Measurements from ENCODE around the gene DIS3L2. TPM values are rescaled to one million over a fixed set of nuclear protein-coding genes. Genes with fewer than 3 reads are reported as not detected.

Gene DIS3L2
- total and polyA plus RNA-seq, 2 of the 4 experiments (the other 2 are of a cell fraction): 14.7 to 19.2 TPM

DNA sequence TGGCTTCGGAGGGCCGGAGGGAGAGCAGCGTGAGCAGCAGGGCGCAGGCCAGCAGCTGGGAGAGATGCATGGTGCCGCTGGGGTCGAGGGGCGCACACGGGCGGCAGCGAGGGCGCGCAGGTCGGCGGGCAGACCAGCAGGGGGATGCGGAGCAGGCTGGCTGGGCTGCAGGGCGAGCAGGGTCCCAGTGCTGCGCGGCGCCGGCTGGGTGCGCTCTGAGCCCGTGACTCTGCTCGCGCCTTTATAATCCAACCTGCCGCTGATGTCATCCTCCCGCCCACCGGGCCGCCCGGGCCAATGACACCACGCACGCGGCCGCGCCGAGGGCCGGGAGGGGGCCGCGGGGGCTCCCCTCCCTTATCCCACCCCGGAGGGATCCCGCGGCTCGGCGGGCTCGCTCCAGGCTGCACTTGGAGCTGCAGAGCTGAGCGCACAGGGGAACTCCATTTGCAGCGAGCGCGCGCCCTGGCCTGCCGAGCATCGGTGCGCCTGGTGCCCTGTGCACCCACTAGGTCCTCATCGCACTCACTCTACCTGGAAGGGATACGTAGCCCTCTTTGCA is 35.3 kb upstream of the DIS3L2 start, which contains the start of gene NPPC:
NPPC (minus strand) TSS at position 217 of the 562 bp plus-strand sequence; CDS start at position 70, 147 bp downstream.
- ATAC-seq (ENCODE audit: low read depth): peak; percentile 77
- Histone ChIP-seq H3K27ac (ENCODE audit: insufficient read depth, low read length) (no peak within 1 kb of the TSS), H3K27me3 (ENCODE audit: control insufficient read depth, insufficient read depth, low read length) (peaks cover 72% of the 10 kb centered on the region), H3K4me1 (ENCODE audit: control insufficient read depth, insufficient read depth, low read length) (peaks cover 5% of the 10 kb centered on the region), H3K56ac (ENCODE audit: extremely low read depth, insufficient read depth, low read length) (no peak within 1 kb of the TSS), H2BK5ac (ENCODE audit: low read depth, low read length, poor library complexity, severe bottlenecking) (no peak within 1 kb of the TSS), H4K5ac (ENCODE audit: low read depth, low read length) (no peak within 1 kb of the TSS), H3K9me1 (ENCODE audit: insufficient read depth, low read length) (no peaks in the 10 kb centered on the region), H3K4ac (ENCODE audit: low read depth, low read length) (no peak within 1 kb of the TSS), H3K4me3 (ENCODE audit: insufficient read depth, low read depth, low read length) (peak within 1 kb of the TSS; percentile 41), H2BK120ac (ENCODE audit: low read depth, low read length) (no peak within 1 kb of the TSS), H2AK9ac (replicated peaks; ENCODE audit: low read depth, low read length, poor library complexity) (peak within 1 kb of the TSS; percentile 2), H3K9me3 (ENCODE audit: control insufficient read depth, insufficient read depth, low read length) (no peaks in the 10 kb centered on the region), H3K9ac (ENCODE audit: low read depth, low read length) (no peak within 1 kb of the TSS), H3K23ac (ENCODE audit: low read depth, low read length) (no peak within 1 kb of the TSS), H4K8ac (ENCODE audit: low read depth in 2 of 2, low read length in 2 of 2) (no peak within 1 kb of the TSS), H2AK5ac (ENCODE audit: low read depth, low read length) (no peak within 1 kb of the TSS), H3K36me3 (ENCODE audit: control insufficient read depth, insufficient read depth, low read length) (no peaks in the 10 kb centered on the region), H3K79me1 (ENCODE audit: low read depth in 1 of 2, low read length in 2 of 2) (no peaks in the 10 kb centered on the region), H4K91ac (ENCODE audit: insufficient read depth, low read depth, low read length) (no peak within 1 kb of the TSS), H2BK15ac (ENCODE audit: low read depth, low read length) (no peak within 1 kb of the TSS), H3K14ac (replicated peaks; ENCODE audit: low read depth, low read length) (no peak within 1 kb of the TSS), H2AFZ (replicated peaks; ENCODE audit: low read length, poor library complexity) (peak within 1 kb of the TSS; percentile 92), H3K4me2 (ENCODE audit: low read depth, low read length) (peak within 1 kb of the TSS; percentile 94), H2BK20ac (ENCODE audit: low read depth, low read length) (no peak within 1 kb of the TSS), H3K18ac (ENCODE audit: low read depth, low read length) (no peak within 1 kb of the TSS), H4K20me1 (ENCODE audit: insufficient read depth, low read length) (0 out of 2 replicates have a peak, but pooled peaks cover 3% of the 10 kb centered on the region)
- dilution Hi-C loops (cut with HindIII; ENCODE audit: low sequenced_read_pairs, unreplicated experiment) (no loop called here), in situ Hi-C loops (cut with MboI; ENCODE audit: low sequenced_read_pairs) (no loop called here), intact Hi-C loops (cut with micrococcal nuclease) (no loop called here)
- WGBS, 2 experiments (ENCODE audit: extremely low coverage in 2 of 2, insufficient read length in 1 of 2): 4% methylated on average over 5 of the region's 54 CpGs; no CpG with 5 or more reads in 1 of the 2 experiments
- ChIA-PET CTCF (interaction anchor here (1.2 to 3.7 kb wide), 2 partner anchors 11 to 215 kb away, joined by 3 to 34 read pairs; no protein-coding TSS in a partner anchor), POLR2A (ENCODE audit: unreplicated experiment) (no interaction called here)
- peak; percentile 54 for DNase-seq
- no peak for TF ChIP-seq MAFK (IDR thresholded peaks at IDR 0.05; ENCODE audit: low read depth, low read length)
- no peak for TF ChIP-seq RFX5 (IDR thresholded peaks at IDR 0.05; ENCODE audit: low read depth, low read length)
- TF ChIP-seq CHD1 (IDR thresholded peaks at IDR 0.05; ENCODE audit: low read depth, low read length): no peak
- TF ChIP-seq, protein P1, sequence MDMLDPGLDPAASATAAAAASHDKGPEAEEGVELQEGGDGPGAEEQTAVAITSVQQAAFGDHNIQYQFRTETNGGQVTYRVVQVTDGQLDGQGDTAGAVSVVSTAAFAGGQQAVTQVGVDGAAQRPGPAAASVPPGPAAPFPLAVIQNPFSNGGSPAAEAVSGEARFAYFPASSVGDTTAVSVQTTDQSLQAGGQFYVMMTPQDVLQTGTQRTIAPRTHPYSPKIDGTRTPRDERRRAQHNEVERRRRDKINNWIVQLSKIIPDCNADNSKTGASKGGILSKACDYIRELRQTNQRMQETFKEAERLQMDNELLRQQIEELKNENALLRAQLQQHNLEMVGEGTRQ (IDR thresholded peaks at IDR 0.05; ENCODE audit: low read depth, low read length): no peak
- peak; percentile 55; the same call in 1 of the 2 replicates for TF ChIP-seq POLR2A (IDR thresholded peaks at IDR 0.05; ENCODE audit: low read depth, low read length)
- no peak for TF ChIP-seq NFE2L2 (IDR thresholded peaks at IDR 0.05; ENCODE audit: low read depth, low read length)
- no peak for TF ChIP-seq MXI1 (IDR thresholded peaks at IDR 0.05; ENCODE audit: borderline replicate concordance, low read depth, low read length)
- TF ChIP-seq SMC3 (IDR thresholded peaks at IDR 0.05; ENCODE audit: low read depth, low read length): peak; percentile 32; the same call in 1 of the 2 replicates
- TF ChIP-seq BHLHE40 (IDR thresholded peaks at IDR 0.05; ENCODE audit: low read depth, low read length): peak; percentile 40; the same call in 1 of the 2 replicates
- TF ChIP-seq RCOR1 (IDR thresholded peaks at IDR 0.05; ENCODE audit: insufficient replicate concordance, low read length): no peak
- TF ChIP-seq RAD21 (IDR thresholded peaks at IDR 0.05; ENCODE audit: low read length): peak; percentile 57
- TF ChIP-seq CEBPB (IDR thresholded peaks at IDR 0.05; ENCODE audit: low read depth, low read length): no peak
- TF ChIP-seq FOS (IDR thresholded peaks at IDR 0.05; ENCODE audit: low read depth, low read length): no peak
- TF ChIP-seq MAZ (IDR thresholded peaks at IDR 0.05; ENCODE audit: borderline replicate concordance, low read depth, low read length): peak; percentile 11; the same call in 1 of the 2 replicates
- TF ChIP-seq, protein P2, sequence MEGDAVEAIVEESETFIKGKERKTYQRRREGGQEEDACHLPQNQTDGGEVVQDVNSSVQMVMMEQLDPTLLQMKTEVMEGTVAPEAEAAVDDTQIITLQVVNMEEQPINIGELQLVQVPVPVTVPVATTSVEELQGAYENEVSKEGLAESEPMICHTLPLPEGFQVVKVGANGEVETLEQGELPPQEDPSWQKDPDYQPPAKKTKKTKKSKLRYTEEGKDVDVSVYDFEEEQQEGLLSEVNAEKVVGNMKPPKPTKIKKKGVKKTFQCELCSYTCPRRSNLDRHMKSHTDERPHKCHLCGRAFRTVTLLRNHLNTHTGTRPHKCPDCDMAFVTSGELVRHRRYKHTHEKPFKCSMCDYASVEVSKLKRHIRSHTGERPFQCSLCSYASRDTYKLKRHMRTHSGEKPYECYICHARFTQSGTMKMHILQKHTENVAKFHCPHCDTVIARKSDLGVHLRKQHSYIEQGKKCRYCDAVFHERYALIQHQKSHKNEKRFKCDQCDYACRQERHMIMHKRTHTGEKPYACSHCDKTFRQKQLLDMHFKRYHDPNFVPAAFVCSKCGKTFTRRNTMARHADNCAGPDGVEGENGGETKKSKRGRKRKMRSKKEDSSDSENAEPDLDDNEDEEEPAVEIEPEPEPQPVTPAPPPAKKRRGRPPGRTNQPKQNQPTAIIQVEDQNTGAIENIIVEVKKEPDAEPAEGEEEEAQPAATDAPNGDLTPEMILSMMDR (conservative IDR thresholded peaks at IDR 0.05; ENCODE audit: low read depth, low read length): peak; percentile 52
- TF ChIP-seq, protein P3, sequence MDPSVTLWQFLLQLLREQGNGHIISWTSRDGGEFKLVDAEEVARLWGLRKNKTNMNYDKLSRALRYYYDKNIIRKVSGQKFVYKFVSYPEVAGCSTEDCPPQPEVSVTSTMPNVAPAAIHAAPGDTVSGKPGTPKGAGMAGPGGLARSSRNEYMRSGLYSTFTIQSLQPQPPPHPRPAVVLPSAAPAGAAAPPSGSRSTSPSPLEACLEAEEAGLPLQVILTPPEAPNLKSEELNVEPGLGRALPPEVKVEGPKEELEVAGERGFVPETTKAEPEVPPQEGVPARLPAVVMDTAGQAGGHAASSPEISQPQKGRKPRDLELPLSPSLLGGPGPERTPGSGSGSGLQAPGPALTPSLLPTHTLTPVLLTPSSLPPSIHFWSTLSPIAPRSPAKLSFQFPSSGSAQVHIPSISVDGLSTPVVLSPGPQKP (IDR thresholded peaks at IDR 0.05; ENCODE audit: borderline replicate concordance, low read depth, low read length): no peak
- no TSS peak for BruUV-seq (replicated peaks)
